ENCODE measurements around the gene CLPTM1L.

CLPTM1L gene

GRCh38 chr5:1325191-1325741 lies 19.6 kb downstream of the CLPTM1L start:
- DNase-seq = no peak

GRCh38 chr5:1324719-1325190 lies 20.1 kb downstream of the CLPTM1L start:
- DNase-seq = no peak

GRCh38 chr5:1324301-1324700 lies 20.6 kb downstream of the CLPTM1L start:
- DNase-seq = no peak

- DNase-seq = no peak
These were observed 21.1 kb downstream of the CLPTM1L start for GRCh38 chr5:1323803-1324173.

GRCh38 chr5:1322955-1323802 lies 21.7 kb downstream of the CLPTM1L start:
- DNase-seq = no peak

GRCh38 chr5:1322036-1322900 lies 22.6 kb downstream of the CLPTM1L start:
- DNase-seq = no peak

GRCh38 chr5:1321576-1321975 lies 23.3 kb downstream of the CLPTM1L start:
- DNase-seq = no peak

GRCh38 chr5:1320436-1321344 lies 24.2 kb downstream of the CLPTM1L start:
- DNase-seq = no peak

- DNase-seq = no peak
These were observed 25.3 kb downstream of the CLPTM1L start for GRCh38 chr5:1319436-1320256.

- no peak for DNase-seq
These were observed 26.1 kb downstream of the CLPTM1L start for GRCh38 chr5:1318659-1319251.

GRCh38 chr5:1317921-1318565 lies 26.9 kb downstream of the CLPTM1L start:
- no peak for DNase-seq

- no peak for DNase-seq
These were observed 28.1 kb downstream of the CLPTM1L start for GRCh38 chr5:1316588-1317340.

GRCh38 chr5:1315709-1316587 lies 29.0 kb downstream of the CLPTM1L start:
- no peak for DNase-seq

- no peak for DNase-seq
These were observed 29.7 kb downstream of the CLPTM1L start for GRCh38 chr5:1315018-1315708.

GRCh38 chr5:1314564-1314982 lies 30.3 kb downstream of the CLPTM1L start:
- DNase-seq = no peak

GRCh38 chr5:1312993-1313833 lies 31.7 kb downstream of the CLPTM1L start:
- no peak for DNase-seq

- DNase-seq = no peak
These were observed 32.7 kb downstream of the CLPTM1L start for GRCh38 chr5:1312206-1312605.
